Mammary epithelial cell (primary cell): ENCODE measurements around the gene HACD1.

Experiments used
- EZH2 ChIP-seq: IDR thresholded peaks from 2 replicates; pipeline ENCODE4 v1.6.1; 2012; ENCODE audit warnings: low read length, inconsistent platforms, borderline replicate concordance
- TF ChIP-seq, protein P1 (sequence below), 2 donors: IDR thresholded peaks in 1 of 2; conservative IDR thresholded peaks in 1 of 2; 2 replicates each; pipeline ENCODE4 v1.5.1; 2011 to 2012; ENCODE audit warnings: inconsistent platforms in 2 of 2, low read length in 2 of 2, mild to moderate bottlenecking in 2 of 2, control low read depth in 1 of 2, low read depth in 1 of 2; ENCODE audit not compliant: insufficient read depth in 1 of 2; ENCODE audit errors: extremely low read depth in 1 of 2

DNA sequence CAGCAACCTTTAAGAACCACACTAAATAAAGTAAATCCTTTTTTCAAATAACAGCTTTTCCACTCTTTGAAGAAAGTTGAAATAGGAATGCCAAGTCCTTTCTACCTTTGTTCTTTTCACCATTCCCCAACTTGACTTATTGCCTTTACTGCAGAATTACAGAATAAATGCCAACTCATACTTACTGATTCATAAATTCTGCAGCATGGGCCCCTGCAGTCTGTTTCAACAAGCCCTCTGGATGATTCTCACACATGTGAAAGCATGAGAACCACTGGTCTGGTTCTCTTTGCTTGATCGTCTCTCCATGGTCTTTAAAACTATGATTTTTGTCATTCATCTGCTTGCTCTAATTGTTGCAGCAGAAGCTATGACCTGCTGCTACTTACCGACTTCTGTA is 56.1 kb downstream of the HACD1 start:
- TF ChIP-seq, protein P1, sequence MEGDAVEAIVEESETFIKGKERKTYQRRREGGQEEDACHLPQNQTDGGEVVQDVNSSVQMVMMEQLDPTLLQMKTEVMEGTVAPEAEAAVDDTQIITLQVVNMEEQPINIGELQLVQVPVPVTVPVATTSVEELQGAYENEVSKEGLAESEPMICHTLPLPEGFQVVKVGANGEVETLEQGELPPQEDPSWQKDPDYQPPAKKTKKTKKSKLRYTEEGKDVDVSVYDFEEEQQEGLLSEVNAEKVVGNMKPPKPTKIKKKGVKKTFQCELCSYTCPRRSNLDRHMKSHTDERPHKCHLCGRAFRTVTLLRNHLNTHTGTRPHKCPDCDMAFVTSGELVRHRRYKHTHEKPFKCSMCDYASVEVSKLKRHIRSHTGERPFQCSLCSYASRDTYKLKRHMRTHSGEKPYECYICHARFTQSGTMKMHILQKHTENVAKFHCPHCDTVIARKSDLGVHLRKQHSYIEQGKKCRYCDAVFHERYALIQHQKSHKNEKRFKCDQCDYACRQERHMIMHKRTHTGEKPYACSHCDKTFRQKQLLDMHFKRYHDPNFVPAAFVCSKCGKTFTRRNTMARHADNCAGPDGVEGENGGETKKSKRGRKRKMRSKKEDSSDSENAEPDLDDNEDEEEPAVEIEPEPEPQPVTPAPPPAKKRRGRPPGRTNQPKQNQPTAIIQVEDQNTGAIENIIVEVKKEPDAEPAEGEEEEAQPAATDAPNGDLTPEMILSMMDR (conservative IDR thresholded peaks at IDR 0.05 in 1 of 2, IDR thresholded peaks at IDR 0.05 in 1 of 2; ENCODE audit: extremely low read depth in 1 of 2, insufficient read depth in 1 of 2, low read depth in 1 of 2, low read length in 2 of 2), result no peak
- TF ChIP-seq EZH2, result no peak
